SK-N-MC (cell line): Measurements from ENCODE around the gene USP40.

Experiments used
- EZH2 ChIP-seq: fragments of 200-600 bp; sonication (generic); IDR thresholded peaks from one replicate; pipeline ENCODE4 v1.6.1; 2017; ENCODE audit warnings: antibody characterized with exemption
- FOXP2 ChIP-seq: optimal IDR thresholded peaks from 2 replicates; pipeline ENCODE3; 2011; ENCODE audit warnings: mild to moderate bottlenecking, moderate library complexity; ENCODE audit not compliant: insufficient read depth; ENCODE audit errors: extremely low read length, control extremely low read depth
- POLR2AphosphoS5 ChIP-seq: IDR thresholded peaks from 2 replicates; pipeline ENCODE4 v1.6.1; 2012; ENCODE audit warnings: mild to moderate bottlenecking, low read depth, low read length, borderline replicate concordance

GRCh38 chr2:233600386-233600785 lies 33.8 kb upstream of the USP40 start:
- TF ChIP-seq POLR2AphosphoS5 (no peak), EZH2 (no peak), FOXP2 (no peak)
